HepG2 (cell line): ENCODE measurements around the gene LIFR. TPM values are rescaled to one million over a fixed set of nuclear protein-coding genes. Genes with fewer than 3 reads are reported as not detected.

Experiments
- CERS6 ChIP-seq: sonication (generic); formaldehyde crosslinking; IDR thresholded peaks from 2 replicates; pipeline ENCODE4 v1.5.0; 2020; ENCODE audit warnings: missing genetic modification reagents
- DNMT3B ChIP-seq: conservative IDR thresholded peaks from 2 replicates; pipeline ENCODE4 v1.6.1; 2016; ENCODE audit warnings: missing biosample characterization, control low read depth
- EHMT2 ChIP-seq: fragments of 200-600 bp; sonication (generic); IDR thresholded peaks from 2 replicates; pipeline ENCODE4 v1.7.0; 2017; ENCODE audit warnings: antibody characterized with exemption, low read depth, low read length, borderline replicate concordance
- ELF1 ChIP-seq: sonication (generic); formaldehyde crosslinking; IDR thresholded peaks from 2 replicates; pipeline ENCODE4 v1.4.0; 2020; ENCODE audit warnings: missing genetic modification reagents
- HDAC6 ChIP-seq: fragments of 200-600 bp; sonication (generic); IDR thresholded peaks from 2 replicates; pipeline ENCODE4 v1.7.0; 2017; ENCODE audit warnings: mild to moderate bottlenecking, antibody characterized with exemption, low read length, low read depth
- HMGA1 ChIP-seq: sonication (generic); formaldehyde crosslinking; conservative IDR thresholded peaks from 2 replicates; pipeline ENCODE4 v1.4.0; 2020; ENCODE audit warnings: missing genetic modification reagents
- RFXAP ChIP-seq: sonication (generic); formaldehyde crosslinking; IDR thresholded peaks from 2 replicates; pipeline ENCODE4 v1.4.0; 2020; ENCODE audit warnings: missing genetic modification reagents, borderline replicate concordance
- THRA ChIP-seq: sonication (generic); formaldehyde crosslinking; IDR thresholded peaks from 2 replicates; pipeline ENCODE4 v1.4.0; 2020; ENCODE audit warnings: missing genetic modification reagents, borderline replicate concordance
- ZNF563 ChIP-seq: sonication (generic); formaldehyde crosslinking; IDR thresholded peaks from 2 replicates; pipeline ENCODE4 v1.8.0; 2022; ENCODE audit warnings: mild to moderate bottlenecking, moderate library complexity, missing genetic modification reagents
- ZNF580 ChIP-seq: IDR thresholded peaks from 2 replicates; pipeline ENCODE4 v1.6.1; 2016; ENCODE audit warnings: low read depth, borderline replicate concordance
- polyA plus RNA-seq, 8 experiments: library from polyadenylated mRNA; depleted of rRNA in 3 of 8; stranded (reverse) in 7 of 8; unstranded in 1 of 8; fragments of >200 nt; fragmentation: Illumina TruSeq in 4 of 8; extraction: Trizol in 4 of 8; gene quantifications; 2 replicates each; pipeline versions ENCODE4 v1.2.1 to v1.2.3, GENCODE V29; 2011 to 2016; ENCODE audit warnings: low read depth in 4 of 8, missing spikeins in 1 of 8, mixed read lengths in 1 of 8; ENCODE audit not compliant: insufficient read depth in 1 of 8
- total RNA-seq, 5 experiments: library from RNA; depleted of rRNA; stranded (reverse); fragments of >200 nt; fragmentation: Illumina TruSeq; extraction: Trizol; gene quantifications; 2 replicates each; pipeline ENCODE4 v1.2.3, GENCODE V29; 2016; ENCODE audit warnings: low read depth in 1 of 5
- TF ChIP-seq, protein P1 (sequence below): sonication (generic); formaldehyde crosslinking; conservative IDR thresholded peaks from 2 replicates; pipeline ENCODE4 v1.8.0; 2022; ENCODE audit warnings: mild to moderate bottlenecking, moderate library complexity, missing genetic modification reagents
- TF ChIP-seq, protein P2 (sequence below), 2 experiments: sonication (generic) in 1 of 2; formaldehyde crosslinking in 1 of 2; IDR thresholded peaks; 2 replicates each; pipeline versions ENCODE4 v1.5.1 to v1.6.1; 2011 to 2020; ENCODE audit warnings: borderline replicate concordance in 1 of 2, low read depth in 1 of 2, low read length in 1 of 2, mild to moderate bottlenecking in 1 of 2, missing genetic modification reagents in 1 of 2, moderate library complexity in 1 of 2
- TF ChIP-seq, protein P3 (sequence below): sonication (generic); formaldehyde crosslinking; IDR thresholded peaks from 2 replicates; pipeline ENCODE4 v1.4.0; 2020; ENCODE audit warnings: missing genetic modification reagents, borderline replicate concordance
- TF ChIP-seq, protein P4 (sequence below): sonication (generic); formaldehyde crosslinking; IDR thresholded peaks from 2 replicates; pipeline ENCODE4 v1.5.0; 2020; ENCODE audit warnings: mild to moderate bottlenecking, missing genetic modification reagents
- TF ChIP-seq, protein P5 (sequence below): sonication (generic); formaldehyde crosslinking; IDR thresholded peaks from 2 replicates; pipeline ENCODE4 v1.8.0; 2022; ENCODE audit warnings: mild to moderate bottlenecking, missing genetic modification reagents, moderate library complexity

Gene LIFR
- total and polyA plus RNA-seq, 2 of the 13 experiments (the other 11 are each of a cell fraction or from before 2014, with no cell fraction given): 6.3 to 25.2 TPM

DNA sequence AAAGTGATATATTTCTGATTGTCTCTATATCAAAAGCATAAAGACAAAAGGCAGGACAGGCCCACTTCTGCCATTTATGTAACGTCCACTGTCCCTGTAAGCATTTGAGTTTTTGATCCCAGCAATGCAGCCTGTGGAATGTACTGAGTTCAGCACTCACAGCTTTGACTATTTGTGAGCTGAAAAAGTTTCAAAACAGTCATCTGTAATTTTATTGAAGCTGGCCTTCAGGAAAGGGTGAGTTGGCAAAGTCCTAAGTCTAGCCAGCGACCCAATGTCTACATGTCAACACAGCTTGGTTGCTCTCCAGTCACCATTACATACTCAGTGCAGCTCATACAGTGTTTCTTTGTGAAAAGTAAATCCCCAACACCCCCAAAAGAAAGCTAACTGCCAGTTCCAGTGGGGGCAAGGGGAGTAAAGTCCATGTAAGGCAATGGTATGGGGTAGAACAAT is 9.7 kb downstream of the LIFR start (continued):
- TF ChIP-seq, protein P1, sequence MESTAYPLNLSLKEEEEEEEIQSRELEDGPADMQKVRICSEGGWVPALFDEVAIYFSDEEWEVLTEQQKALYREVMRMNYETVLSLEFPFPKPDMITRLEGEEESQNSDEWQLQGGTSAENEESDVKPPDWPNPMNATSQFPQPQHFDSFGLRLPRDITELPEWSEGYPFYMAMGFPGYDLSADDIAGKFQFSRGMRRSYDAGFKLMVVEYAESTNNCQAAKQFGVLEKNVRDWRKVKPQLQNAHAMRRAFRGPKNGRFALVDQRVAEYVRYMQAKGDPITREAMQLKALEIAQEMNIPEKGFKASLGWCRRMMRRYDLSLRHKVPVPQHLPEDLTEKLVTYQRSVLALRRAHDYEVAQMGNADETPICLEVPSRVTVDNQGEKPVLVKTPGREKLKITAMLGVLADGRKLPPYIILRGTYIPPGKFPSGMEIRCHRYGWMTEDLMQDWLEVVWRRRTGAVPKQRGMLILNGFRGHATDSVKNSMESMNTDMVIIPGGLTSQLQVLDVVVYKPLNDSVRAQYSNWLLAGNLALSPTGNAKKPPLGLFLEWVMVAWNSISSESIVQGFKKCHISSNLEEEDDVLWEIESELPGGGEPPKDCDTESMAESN: no peak
- TF ChIP-seq EHMT2 (peak; percentile 91), RFXAP (no peak), THRA (CRISPR knock-in tag) (peak; percentile 19; the same call in 1 of the 2 replicates), CERS6 (CRISPR knock-in tag) (no peak), DNMT3B (CRISPR knock-in tag) (no peak), ZNF580 (CRISPR knock-in tag) (no peak), HDAC6 (no peak), HMGA1 (no peak), ELF1 (CRISPR knock-in tag) (no peak), ZNF563 (CRISPR knock-in tag) (no peak)
- TF ChIP-seq, protein P2, sequence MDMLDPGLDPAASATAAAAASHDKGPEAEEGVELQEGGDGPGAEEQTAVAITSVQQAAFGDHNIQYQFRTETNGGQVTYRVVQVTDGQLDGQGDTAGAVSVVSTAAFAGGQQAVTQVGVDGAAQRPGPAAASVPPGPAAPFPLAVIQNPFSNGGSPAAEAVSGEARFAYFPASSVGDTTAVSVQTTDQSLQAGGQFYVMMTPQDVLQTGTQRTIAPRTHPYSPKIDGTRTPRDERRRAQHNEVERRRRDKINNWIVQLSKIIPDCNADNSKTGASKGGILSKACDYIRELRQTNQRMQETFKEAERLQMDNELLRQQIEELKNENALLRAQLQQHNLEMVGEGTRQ (IDR thresholded peaks at IDR 0.05; ENCODE audit: low read depth, low read length): no peak
- TF ChIP-seq, protein P2 (CRISPR knock-in tag; IDR thresholded peaks at IDR 0.05; ENCODE audit: borderline replicate concordance): no peak
- TF ChIP-seq, protein P3, sequence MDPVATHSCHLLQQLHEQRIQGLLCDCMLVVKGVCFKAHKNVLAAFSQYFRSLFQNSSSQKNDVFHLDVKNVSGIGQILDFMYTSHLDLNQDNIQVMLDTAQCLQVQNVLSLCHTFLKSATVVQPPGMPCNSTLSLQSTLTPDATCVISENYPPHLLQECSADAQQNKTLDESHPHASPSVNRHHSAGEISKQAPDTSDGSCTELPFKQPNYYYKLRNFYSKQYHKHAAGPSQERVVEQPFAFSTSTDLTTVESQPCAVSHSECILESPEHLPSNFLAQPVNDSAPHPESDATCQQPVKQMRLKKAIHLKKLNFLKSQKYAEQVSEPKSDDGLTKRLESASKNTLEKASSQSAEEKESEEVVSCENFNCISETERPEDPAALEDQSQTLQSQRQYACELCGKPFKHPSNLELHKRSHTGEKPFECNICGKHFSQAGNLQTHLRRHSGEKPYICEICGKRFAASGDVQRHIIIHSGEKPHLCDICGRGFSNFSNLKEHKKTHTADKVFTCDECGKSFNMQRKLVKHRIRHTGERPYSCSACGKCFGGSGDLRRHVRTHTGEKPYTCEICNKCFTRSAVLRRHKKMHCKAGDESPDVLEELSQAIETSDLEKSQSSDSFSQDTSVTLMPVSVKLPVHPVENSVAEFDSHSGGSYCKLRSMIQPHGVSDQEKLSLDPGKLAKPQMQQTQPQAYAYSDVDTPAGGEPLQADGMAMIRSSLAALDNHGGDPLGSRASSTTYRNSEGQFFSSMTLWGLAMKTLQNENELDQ (CRISPR knock-in tag): no peak
- TF ChIP-seq, protein P4, sequence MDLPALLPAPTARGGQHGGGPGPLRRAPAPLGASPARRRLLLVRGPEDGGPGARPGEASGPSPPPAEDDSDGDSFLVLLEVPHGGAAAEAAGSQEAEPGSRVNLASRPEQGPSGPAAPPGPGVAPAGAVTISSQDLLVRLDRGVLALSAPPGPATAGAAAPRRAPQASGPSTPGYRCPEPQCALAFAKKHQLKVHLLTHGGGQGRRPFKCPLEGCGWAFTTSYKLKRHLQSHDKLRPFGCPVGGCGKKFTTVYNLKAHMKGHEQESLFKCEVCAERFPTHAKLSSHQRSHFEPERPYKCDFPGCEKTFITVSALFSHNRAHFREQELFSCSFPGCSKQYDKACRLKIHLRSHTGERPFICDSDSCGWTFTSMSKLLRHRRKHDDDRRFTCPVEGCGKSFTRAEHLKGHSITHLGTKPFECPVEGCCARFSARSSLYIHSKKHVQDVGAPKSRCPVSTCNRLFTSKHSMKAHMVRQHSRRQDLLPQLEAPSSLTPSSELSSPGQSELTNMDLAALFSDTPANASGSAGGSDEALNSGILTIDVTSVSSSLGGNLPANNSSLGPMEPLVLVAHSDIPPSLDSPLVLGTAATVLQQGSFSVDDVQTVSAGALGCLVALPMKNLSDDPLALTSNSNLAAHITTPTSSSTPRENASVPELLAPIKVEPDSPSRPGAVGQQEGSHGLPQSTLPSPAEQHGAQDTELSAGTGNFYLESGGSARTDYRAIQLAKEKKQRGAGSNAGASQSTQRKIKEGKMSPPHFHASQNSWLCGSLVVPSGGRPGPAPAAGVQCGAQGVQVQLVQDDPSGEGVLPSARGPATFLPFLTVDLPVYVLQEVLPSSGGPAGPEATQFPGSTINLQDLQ (CRISPR knock-in tag): no peak
- TF ChIP-seq, protein P5, sequence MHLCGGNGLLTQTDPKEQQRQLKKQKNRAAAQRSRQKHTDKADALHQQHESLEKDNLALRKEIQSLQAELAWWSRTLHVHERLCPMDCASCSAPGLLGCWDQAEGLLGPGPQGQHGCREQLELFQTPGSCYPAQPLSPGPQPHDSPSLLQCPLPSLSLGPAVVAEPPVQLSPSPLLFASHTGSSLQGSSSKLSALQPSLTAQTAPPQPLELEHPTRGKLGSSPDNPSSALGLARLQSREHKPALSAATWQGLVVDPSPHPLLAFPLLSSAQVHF: no peak
